Astrocyte (in vitro differentiated cells and primary cell): ENCODE data around the gene LMX1B. TPM values are rescaled to one million over a fixed set of nuclear protein-coding genes. Genes with fewer than 3 reads are reported as not detected.

Source experiments
- DNase-seq: peaks from one replicate; pipeline ENCODE4 v3.0.0-alpha.2; 2010; ENCODE audit warnings: low read depth
- FAIRE-seq: peaks from 2 replicates; lab custom pipeline; 2011; peaks lifted over from hg19 to GRCh38; lab: Jason Lieb, UNC
- H2AFZ ChIP-seq: 2 replicates; pipeline ENCODE4 v1.6.0; 2012; ENCODE audit warnings: low read depth, low read length, inconsistent platforms
- H3K27ac ChIP-seq: 2 replicates; pipeline ENCODE4 v1.5.1; 2011; ENCODE audit warnings: low read depth, low read length, inconsistent platforms
- H3K27me3 ChIP-seq: 2 replicates; pipeline ENCODE4 v1.6.0; 2011; ENCODE audit warnings: low read length, inconsistent platforms; ENCODE audit not compliant: insufficient read depth
- H3K36me3 ChIP-seq: 2 replicates; pipeline ENCODE4 v1.5.1; 2011; ENCODE audit warnings: low read length, inconsistent platforms; ENCODE audit not compliant: insufficient read depth
- H3K4me1 ChIP-seq: 2 replicates; pipeline ENCODE4 v1.5.1; 2011; ENCODE audit warnings: low read length, inconsistent platforms; ENCODE audit not compliant: insufficient read depth
- H3K4me2 ChIP-seq: 2 replicates; pipeline ENCODE4 v1.6.0; 2012; ENCODE audit warnings: low read length, inconsistent platforms
- H3K4me3 ChIP-seq: 2 replicates; pipeline ENCODE4 v1.5.1; 2011; ENCODE audit warnings: low read depth, mild to moderate bottlenecking, low read length, inconsistent platforms; ENCODE audit not compliant: insufficient read depth
- H3K79me2 ChIP-seq: 2 replicates; pipeline ENCODE4 v1.6.0; 2012; ENCODE audit warnings: mild to moderate bottlenecking, low read length, inconsistent platforms; ENCODE audit not compliant: insufficient read depth
- H3K9ac ChIP-seq: 2 replicates; pipeline ENCODE4 v1.6.0; 2012; ENCODE audit warnings: mild to moderate bottlenecking, low read length, inconsistent platforms
- H3K9me3 ChIP-seq: 2 replicates; pipeline ENCODE4 v1.5.1; 2012; ENCODE audit warnings: low read depth, mild to moderate bottlenecking, low read length, inconsistent platforms; ENCODE audit not compliant: insufficient read depth
- H4K20me1 ChIP-seq: 2 replicates; pipeline ENCODE4 v1.6.0; 2012; ENCODE audit warnings: low read length, inconsistent platforms; ENCODE audit not compliant: insufficient read depth
- H3K27ac Mint-ChIP-seq: one replicate; pipeline ENCODE4 v1.8.0; 2021; ENCODE audit warnings: mild to moderate bottlenecking, mixed read lengths; ENCODE audit not compliant: unreplicated experiment
- H3K27me3 Mint-ChIP-seq: one replicate; pipeline ENCODE4 v1.8.0; 2021; ENCODE audit warnings: low read depth, mixed read lengths; ENCODE audit not compliant: unreplicated experiment
- H3K36me3 Mint-ChIP-seq: one replicate; pipeline ENCODE4 v1.8.0; 2021; ENCODE audit warnings: low read depth, mixed read lengths; ENCODE audit not compliant: unreplicated experiment
- H3K4me1 Mint-ChIP-seq: one replicate; pipeline ENCODE4 v1.8.0; 2021; ENCODE audit warnings: low read depth, mixed read lengths; ENCODE audit not compliant: unreplicated experiment
- H3K4me3 Mint-ChIP-seq: one replicate; pipeline ENCODE4 v1.8.0; 2021; ENCODE audit warnings: mild to moderate bottlenecking, moderate library complexity, mixed read lengths; ENCODE audit not compliant: unreplicated experiment
- H3K9me3 Mint-ChIP-seq: one replicate; pipeline ENCODE4 v1.8.0; 2021; ENCODE audit warnings: mild to moderate bottlenecking, mixed read lengths; ENCODE audit not compliant: unreplicated experiment
- CTCF ChIP-seq: IDR thresholded peaks from 2 replicates; pipeline ENCODE4 v1.5.1; 2011; ENCODE audit warnings: low read depth, mild to moderate bottlenecking, inconsistent platforms, low read length, moderate library complexity; ENCODE audit not compliant: insufficient read depth
- EZH2 ChIP-seq: IDR thresholded peaks from 2 replicates; pipeline ENCODE4 v1.6.1; 2012; ENCODE audit warnings: mild to moderate bottlenecking, low read length, inconsistent platforms; ENCODE audit not compliant: insufficient read depth
- total RNA-seq: library from RNA; stranded (reverse); gene quantifications from 2 replicates; pipeline ENCODE4 v1.2.1, GENCODE V29; 2021

The LMX1B gene
- total RNA-seq, 1 donor from 2014 or later: 0.45 TPM

DNA sequence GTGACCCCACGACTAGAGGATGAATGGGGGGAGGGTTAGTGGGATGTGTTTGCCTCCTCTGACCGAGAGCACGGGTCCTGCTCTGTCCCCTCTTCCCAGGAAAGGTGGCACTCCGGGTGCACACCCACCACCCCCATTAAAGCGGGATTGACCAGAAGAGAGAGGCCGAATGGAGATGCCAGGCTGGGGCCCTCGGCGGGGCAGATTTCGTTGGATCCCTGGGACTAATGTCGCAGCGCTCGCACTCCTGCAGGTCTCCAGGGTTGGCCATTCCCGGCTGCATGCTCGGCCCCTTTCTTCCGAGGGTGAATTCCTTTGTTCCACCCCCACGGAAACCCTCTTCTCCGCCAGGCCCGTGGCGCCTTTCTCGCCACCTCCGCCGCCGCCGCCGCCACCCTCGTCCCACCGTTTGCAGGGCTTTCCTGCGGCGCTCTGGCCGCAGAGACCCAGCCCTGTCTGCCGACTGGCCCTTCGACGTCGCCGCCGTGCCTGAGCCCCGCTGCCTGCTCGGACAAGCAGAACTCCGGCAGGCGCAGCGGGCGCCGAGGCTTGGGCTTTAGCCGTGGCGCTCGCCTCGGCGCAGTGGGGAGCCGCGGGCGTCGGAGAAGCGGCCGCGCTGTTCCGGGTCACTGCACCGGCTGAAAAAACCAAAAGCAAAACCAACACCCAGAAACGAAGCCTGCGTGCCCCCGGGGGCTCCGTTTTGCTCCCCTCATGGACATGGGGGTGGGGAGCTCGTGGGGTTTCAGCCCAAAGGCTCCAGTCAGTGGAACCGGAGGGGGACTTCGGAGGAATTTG, 11.8 kb downstream of the LMX1B start:
- no peaks in the 10 kb centered on the region for H3K4me1 ChIP-seq
- Mint-ChIP-seq H3K4me1 (no peaks in the 10 kb centered on the region), H3K4me3 (no peak overlapping the region), H3K9me3 (peaks cover 8% of the 10 kb centered on the region), H3K27ac (no peak overlapping the region), H3K36me3 (no peaks in the 10 kb centered on the region), H3K27me3 (peaks cover 82% of the 10 kb centered on the region)
- H3K9ac ChIP-seq: no peak overlapping the region
- H3K79me2 ChIP-seq: no peaks in the 10 kb centered on the region
- no peak for DNase-seq
- H3K9me3 ChIP-seq: no peaks in the 10 kb centered on the region
- H3K36me3 ChIP-seq: no peaks in the 10 kb centered on the region
- peaks cover 9% of the 10 kb centered on the region for H4K20me1 ChIP-seq
- H3K4me3 ChIP-seq: no peak overlapping the region
- FAIRE-seq: no peak
- peak overlapping the region; percentile 5 for H3K4me2 ChIP-seq
- TF ChIP-seq CTCF (no peak), EZH2 (peak; percentile 86)
- no peak overlapping the region for H3K27ac ChIP-seq
- H2AFZ ChIP-seq: no peak overlapping the region
- peaks cover 92% of the 10 kb centered on the region for H3K27me3 ChIP-seq

DNA sequence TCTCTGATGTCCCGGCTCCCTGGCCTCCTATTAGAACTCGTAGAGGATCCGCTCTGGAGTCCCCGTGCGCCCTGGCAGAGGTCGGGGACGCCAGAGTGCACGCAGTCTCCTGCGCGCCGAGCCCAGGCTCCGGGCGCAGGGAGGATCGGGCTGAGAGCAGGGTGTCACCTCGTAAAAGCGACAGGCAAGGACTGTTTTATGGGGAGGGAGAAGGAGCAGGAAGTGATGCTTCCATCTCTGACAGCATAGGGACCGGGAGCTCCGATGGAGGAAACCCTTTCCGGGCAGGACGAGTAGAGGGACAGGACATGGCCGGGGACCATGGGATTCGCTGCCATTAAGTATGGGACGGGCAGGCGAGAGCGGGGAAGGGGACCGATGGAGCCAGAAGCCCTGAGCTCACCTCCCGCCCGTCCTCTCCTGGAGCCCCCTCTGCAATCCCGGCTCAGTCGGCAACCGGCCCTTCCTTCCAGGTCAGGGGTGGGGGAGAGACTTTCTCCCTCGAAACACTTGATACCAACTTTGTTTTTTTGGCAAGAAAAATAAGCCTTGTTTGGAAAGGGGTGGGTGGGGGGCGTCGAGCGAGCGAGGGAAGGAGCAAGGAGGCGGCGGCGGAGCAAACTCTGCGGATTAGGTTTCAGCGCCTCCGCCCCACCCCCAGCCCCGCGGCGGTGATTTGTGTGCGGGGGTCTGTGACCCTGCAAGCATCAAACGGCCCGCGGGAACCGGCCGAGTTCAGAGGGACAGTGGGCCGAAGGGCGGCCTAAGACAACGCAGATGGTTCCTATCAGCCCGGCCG, 12.6 kb downstream of the LMX1B start:
- H3K27me3 Mint-ChIP-seq: peaks cover 75% of the 10 kb centered on the region
- peaks cover 8% of the 10 kb centered on the region for H3K9me3 Mint-ChIP-seq
- no peaks in the 10 kb centered on the region for H3K36me3 Mint-ChIP-seq
- H3K27ac ChIP-seq: no peak overlapping the region
- H3K79me2 ChIP-seq: no peaks in the 10 kb centered on the region
- no peak for FAIRE-seq
- H3K9ac ChIP-seq: no peak overlapping the region
- no peak overlapping the region for H3K4me3 ChIP-seq
- H3K4me1 ChIP-seq: no peaks in the 10 kb centered on the region
- no peaks in the 10 kb centered on the region for H3K36me3 ChIP-seq
- peaks cover 85% of the 10 kb centered on the region for H3K27me3 ChIP-seq
- no peak for TF ChIP-seq CTCF
- TF ChIP-seq EZH2: peak; percentile 11
- no peak for DNase-seq
- H3K27ac Mint-ChIP-seq: no peak overlapping the region
- peak overlapping the region; percentile 5 for H3K4me2 ChIP-seq
- no peak overlapping the region for H3K4me3 Mint-ChIP-seq
- peaks cover 9% of the 10 kb centered on the region for H4K20me1 ChIP-seq
- H3K9me3 ChIP-seq: no peaks in the 10 kb centered on the region
- peak overlapping the region; percentile 23 for H2AFZ ChIP-seq
- no peaks in the 10 kb centered on the region for H3K4me1 Mint-ChIP-seq

DNA sequence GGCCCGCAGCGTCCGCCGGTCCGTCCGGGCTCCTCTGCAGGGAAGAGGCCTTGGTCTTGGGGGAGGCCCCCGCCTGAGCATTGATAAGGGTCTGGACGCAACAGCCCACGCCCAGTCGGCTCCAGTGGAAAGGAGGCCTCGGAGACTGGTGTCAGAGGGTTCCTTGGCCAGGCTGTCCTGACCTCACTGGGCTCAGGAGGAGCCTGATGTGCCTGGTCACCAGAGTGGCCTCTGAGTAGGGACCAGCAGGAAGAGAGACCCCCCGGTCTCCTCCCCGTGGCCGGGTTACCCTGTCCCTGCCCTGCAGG, 13.2 kb downstream of the LMX1B start:
- no peak for FAIRE-seq
- H4K20me1 ChIP-seq: peaks cover 9% of the 10 kb centered on the region
- no peaks in the 10 kb centered on the region for H3K36me3 ChIP-seq
- Mint-ChIP-seq H3K9me3 (peaks cover 6% of the 10 kb centered on the region), H3K4me3 (no peak overlapping the region), H3K36me3 (no peaks in the 10 kb centered on the region), H3K27me3 (peaks cover 73% of the 10 kb centered on the region), H3K27ac (no peak overlapping the region), H3K4me1 (no peaks in the 10 kb centered on the region)
- no peak overlapping the region for H3K27ac ChIP-seq
- no peak overlapping the region for H2AFZ ChIP-seq
- no peaks in the 10 kb centered on the region for H3K79me2 ChIP-seq
- DNase-seq: no peak
- no peak overlapping the region for H3K4me3 ChIP-seq
- peaks cover 84% of the 10 kb centered on the region for H3K27me3 ChIP-seq
- H3K4me2 ChIP-seq: no peak overlapping the region
- no peaks in the 10 kb centered on the region for H3K4me1 ChIP-seq
- H3K9me3 ChIP-seq: no peaks in the 10 kb centered on the region
- no peak overlapping the region for H3K9ac ChIP-seq
- TF ChIP-seq EZH2: no peak
- no peak for TF ChIP-seq CTCF
